ENCODE measurements around the gene PIK3R6.

- TF ChIP-seq, protein P1, sequence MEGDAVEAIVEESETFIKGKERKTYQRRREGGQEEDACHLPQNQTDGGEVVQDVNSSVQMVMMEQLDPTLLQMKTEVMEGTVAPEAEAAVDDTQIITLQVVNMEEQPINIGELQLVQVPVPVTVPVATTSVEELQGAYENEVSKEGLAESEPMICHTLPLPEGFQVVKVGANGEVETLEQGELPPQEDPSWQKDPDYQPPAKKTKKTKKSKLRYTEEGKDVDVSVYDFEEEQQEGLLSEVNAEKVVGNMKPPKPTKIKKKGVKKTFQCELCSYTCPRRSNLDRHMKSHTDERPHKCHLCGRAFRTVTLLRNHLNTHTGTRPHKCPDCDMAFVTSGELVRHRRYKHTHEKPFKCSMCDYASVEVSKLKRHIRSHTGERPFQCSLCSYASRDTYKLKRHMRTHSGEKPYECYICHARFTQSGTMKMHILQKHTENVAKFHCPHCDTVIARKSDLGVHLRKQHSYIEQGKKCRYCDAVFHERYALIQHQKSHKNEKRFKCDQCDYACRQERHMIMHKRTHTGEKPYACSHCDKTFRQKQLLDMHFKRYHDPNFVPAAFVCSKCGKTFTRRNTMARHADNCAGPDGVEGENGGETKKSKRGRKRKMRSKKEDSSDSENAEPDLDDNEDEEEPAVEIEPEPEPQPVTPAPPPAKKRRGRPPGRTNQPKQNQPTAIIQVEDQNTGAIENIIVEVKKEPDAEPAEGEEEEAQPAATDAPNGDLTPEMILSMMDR (IDR thresholded peaks at IDR 0.05): peak; percentile 80
- TF ChIP-seq EZH2 (IDR thresholded peaks at IDR 0.05; ENCODE audit: borderline replicate concordance, insufficient read depth, low read depth, low read length, poor library complexity, severe bottlenecking): no peak
Measured at GRCh38 chr17:8894673-8895578, 27.5 kb upstream of the PIK3R6 start.

Measured in B cell (primary cell).